ENCODE data around the gene OR52B6. TPM values are rescaled to one million over a fixed set of nuclear protein-coding genes. Genes with fewer than 3 reads are reported as not detected.
"Not testable (repeated sequence)": the region's sequence is repeated elsewhere in the genome, so short reads cannot be mapped to it uniquely, and the experiment has no call there.

The OR52B6 gene
- total RNA-seq (ENCODE audit: insufficient read depth, low replicate concordance): not detected

DNA sequence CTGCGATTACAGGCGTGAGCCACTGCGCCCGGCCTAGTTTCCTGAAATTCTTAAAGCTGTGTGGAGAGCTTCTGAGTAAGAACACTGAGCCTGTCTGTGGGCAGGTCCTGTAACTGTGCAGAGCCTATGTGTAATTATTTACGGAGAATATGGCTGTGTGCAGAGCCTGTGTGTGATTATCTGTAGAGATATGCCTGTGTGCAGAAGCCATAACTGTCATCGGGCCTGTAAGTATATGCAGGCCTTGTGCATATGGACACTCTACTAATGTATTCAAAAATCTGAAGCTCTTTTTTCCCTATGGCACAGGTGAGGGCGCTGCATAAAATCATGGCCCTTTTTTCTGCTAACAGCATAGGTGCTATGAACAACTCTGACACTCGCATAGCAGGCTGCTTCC is at the start of gene OR52B6:
OR52B6 (plus strand) TSS at position 301 of the 400 bp plus-strand sequence; CDS start at position 301, 0 bp downstream.
- peak; percentile 3 for DNase-seq (ENCODE audit: low spot score)

- DNase-seq (ENCODE audit: low spot score): no peak
These were observed 49.4 kb upstream of the OR52B6 start for GRCh38 chr11:5531053-5531831.

- DNase-seq (ENCODE audit: low spot score): no peak
These were observed 46.6 kb upstream of the OR52B6 start for GRCh38 chr11:5534046-5534445.

- no peak for DNase-seq (ENCODE audit: low spot score)
These were observed 44.2 kb upstream of the OR52B6 start for GRCh38 chr11:5536482-5536881.

- peak; percentile 2 for DNase-seq (ENCODE audit: low spot score)
These were observed 39.2 kb upstream of the OR52B6 start for GRCh38 chr11:5541427-5541826.

DNA sequence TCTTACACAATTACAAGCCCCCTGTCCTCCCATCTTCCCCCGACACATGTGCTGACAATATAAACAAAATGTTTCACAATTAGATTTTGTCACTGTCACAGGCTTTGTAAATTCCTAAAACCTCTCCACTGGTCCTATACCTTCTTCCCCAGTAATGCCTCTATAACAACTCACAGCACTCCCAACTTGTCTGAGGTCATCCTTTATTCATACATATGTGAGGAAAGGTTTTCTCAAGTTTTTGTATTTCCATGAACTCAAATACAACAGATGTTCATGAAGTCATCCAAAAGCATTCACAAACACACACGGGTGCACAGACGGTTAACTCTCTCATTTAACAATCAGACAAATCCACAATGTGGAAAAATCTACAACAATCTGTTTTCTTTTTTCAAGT is 34.2 kb upstream of the OR52B6 start:
- no peak for DNase-seq (ENCODE audit: low spot score)

DNA sequence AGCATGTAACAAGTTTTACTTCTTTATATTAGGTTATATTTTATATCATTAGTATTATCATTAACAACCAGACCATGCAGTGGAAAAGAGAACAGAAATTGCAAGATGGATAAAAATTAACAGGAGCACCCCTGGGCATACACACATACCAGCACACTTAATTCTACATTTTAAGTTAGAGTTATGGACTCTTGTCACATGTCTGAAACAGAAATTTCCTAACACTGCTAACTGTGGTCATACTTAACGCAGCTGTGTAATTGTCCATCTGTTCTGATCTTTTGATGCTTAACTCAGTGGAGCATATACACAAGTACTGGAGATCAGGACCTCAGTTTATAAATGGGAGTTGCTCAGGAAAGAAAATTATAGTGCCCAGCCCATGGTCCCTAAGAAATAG is 32.7 kb upstream of the OR52B6 start:
- no peak for DNase-seq (ENCODE audit: low spot score)

DNA sequence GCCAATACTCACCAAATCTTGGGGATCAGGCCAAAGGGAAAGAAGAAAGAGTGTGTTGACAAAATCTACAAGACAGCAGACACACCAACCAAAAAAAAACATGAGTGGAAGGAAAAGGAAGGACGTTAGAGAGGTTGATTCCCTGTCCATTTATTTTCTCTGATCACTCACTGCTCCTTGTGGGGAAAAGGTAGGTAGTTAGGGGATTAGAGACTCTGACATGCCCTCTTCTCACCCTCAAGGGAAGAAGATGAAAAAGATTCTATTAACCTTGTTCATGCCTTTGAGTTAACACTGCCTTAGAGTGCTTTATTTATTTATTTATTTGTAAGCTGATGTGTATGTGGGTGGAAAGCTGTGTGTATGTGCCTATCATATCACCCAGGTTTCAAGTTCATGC is 32.2 kb upstream of the OR52B6 start, which contains the start of gene OR52H1:
OR52H1 (minus strand) TSS at position 101 of the 400 bp plus-strand sequence. CDS start 3,035 bp downstream, outside the sequence.
- DNase-seq (ENCODE audit: low spot score): no peak

DNA sequence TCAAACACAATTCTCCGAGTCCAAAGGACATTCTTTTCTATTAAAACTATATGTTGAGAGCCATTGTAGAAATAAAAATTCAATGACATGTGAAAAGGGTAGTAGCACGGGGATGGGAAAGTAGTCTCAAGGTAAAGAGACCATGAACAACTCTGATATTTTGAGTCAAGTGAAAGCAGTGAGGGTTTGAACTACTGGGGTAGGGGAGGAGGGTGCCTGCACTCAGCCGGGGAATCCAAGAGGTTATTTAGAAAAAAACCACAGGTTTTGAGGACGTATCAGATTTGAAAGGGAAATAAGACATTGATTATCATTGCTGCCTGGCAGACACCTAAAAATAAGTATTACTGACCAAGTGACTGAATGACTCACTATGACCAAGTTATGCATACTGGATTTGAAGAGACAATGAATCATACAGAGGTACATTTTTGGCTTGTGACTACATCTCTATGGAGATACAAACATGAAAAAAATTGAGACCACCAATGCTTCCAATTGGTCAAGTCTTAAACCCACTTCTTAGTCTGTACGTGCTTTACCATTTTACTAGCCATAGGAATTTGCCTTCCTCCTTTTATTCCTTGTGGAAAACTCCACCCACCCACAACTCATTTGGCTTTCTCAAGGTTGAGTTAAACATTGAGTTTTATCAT is 30.1 kb upstream of the OR52B6 start:
- no peak for DNase-seq (ENCODE audit: low spot score)

DNA sequence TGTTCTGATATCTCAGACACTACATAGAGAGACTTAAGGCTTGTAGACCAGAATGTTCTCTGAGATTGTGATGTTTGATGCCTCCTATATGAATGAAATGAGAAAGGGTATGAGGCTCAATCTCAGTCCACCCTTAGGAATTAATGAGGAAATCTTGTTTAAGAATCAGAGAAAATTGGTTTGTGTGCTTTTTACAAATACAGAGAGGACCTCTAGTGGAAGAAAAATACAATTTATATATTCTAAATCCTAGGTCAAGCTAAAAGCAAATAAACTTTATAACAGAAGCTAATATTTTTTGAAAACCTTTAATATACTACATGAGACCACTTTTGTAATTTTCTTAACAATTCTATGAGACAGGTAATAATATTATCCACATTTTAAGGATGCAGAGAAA is 27.3 kb upstream of the OR52B6 start:
- DNase-seq (ENCODE audit: low spot score): peak; percentile 4

DNA sequence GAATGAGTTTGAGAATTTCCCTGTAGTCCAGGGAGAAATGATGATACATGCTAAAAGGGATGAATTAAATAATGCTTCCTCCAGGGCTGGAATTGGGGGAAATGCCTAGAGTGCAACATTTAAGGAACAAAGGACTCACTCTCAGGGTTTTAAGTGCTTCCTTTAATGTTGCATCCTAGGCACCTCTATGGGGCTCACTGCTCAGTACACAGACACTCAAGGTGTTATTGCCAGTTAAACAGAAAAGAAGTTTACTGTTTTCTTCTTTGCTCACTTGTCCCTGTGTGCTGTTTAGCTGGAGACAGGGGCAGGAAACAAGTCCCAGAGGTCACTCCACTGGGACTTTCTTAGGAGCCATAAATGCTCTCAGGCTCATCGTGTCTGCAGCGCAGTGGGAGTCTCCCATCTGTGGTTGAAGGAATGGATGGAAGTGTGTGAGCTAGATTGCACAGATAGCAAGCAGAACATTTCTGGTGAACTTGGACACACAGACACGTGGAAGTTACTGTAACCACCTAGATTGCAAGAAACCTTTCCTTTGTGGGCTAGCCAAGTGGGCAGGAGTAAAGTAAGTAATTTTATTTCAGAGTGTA is 24.0 kb upstream of the OR52B6 start:
- no peak for DNase-seq (ENCODE audit: low spot score)

DNA sequence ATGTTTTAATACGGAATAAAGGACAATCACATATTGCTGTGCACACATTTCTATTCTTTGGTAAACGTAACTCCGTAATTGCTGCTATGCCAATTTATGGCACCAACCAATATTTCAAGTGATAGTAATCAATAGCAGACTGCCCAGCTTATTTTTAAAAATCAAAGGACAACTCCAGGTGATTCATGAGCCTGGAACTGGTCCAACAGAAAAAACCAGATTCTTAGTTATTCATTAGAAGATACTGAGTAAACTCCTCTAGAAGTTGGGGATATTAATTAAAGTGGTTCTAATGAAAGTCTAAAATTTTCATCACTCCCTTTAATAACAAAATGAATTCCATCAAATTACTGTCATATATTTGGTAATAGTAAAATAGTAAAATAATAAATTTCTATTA is 22.9 kb upstream of the OR52B6 start:
- DNase-seq (ENCODE audit: low spot score): no peak

DNA sequence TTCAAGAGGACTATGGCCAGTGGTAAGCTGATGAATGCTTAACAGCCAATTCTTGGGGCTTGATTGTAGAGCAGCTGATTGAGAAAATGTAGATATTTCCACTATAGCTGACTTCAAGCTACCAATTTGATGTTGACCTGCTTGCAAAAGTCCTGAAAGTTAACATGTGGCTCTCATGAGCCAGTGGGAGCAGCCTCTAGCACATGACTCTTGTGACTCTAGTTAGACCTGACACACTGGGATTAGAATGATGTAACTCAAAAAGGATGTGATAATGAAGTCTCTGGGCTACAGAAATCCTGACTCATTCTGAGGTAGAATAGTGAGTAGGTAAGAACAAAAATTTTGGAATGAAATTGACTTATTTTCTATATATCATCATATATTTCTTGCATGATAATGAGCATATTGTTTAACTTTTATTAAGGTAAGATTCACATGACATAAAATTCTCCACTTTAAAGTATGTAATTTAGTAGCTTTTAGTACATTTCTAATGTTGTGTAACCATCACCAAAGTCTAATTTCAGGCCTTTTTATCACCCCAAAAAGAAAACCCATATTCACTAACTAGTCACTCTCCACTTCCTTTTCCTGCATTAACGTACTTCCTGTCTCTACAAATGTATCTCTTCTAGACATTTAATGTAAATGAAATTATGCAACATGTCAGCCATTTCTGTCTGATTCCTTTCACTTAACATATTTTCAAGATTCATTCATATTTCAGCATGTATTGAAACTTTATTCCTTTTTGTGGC is 16.2 kb upstream of the OR52B6 start:
- DNase-seq (ENCODE audit: low spot score): no peak

DNA sequence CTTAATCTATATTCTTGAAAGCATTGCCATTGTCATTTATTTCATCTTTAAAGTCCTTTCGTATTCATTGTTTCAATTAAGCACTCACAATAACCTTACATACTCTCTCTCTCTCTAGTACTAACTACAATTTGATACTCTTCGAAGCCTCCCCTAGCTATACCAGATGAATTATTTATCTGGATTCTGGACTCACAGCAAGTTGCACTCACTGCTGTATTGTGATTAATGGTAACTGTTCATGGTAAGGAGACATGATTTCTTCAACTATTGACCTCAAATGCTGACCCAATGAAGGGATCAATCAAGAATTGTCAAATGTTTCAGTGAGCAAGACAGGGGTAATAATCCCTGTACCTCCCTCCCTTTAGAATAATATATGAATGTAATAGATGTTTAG is 6.0 kb upstream of the OR52B6 start:
- DNase-seq (ENCODE audit: low spot score): no peak

GRCh38 chr11:5575152-5575551 is 5.5 kb upstream of the OR52B6 start:
- DNase-seq (ENCODE audit: low spot score): no peak

DNA sequence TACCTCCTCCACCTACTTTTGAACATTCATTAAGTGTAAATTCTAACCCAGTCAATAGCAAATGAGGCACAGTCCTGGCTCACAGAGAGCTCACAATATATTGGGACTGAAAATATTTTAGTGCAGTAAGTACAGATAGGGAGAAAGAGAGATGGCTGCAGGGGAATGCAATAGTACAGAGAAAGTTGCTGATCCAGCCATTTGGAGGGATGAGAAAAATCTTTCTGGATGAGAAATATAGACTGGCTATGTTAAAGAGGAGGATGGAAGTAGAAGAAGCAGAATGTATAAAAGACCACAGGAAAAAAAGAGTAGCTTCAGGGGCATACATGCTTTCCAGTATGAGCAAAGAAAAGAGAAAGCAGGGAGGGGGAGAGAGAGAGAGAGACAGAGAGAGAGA is 3.6 kb upstream of the OR52B6 start:
- no peak for DNase-seq (ENCODE audit: low spot score)

- DNase-seq (ENCODE audit: low spot score): no peak
These were observed 337 bp downstream of the OR52B6 start for GRCh38 chr11:5581014-5581413.

GRCh38 chr11:5584458-5584857 is 3.8 kb downstream of the OR52B6 start:
- DNase-seq (ENCODE audit: low spot score): not testable (repeated sequence)

DNA sequence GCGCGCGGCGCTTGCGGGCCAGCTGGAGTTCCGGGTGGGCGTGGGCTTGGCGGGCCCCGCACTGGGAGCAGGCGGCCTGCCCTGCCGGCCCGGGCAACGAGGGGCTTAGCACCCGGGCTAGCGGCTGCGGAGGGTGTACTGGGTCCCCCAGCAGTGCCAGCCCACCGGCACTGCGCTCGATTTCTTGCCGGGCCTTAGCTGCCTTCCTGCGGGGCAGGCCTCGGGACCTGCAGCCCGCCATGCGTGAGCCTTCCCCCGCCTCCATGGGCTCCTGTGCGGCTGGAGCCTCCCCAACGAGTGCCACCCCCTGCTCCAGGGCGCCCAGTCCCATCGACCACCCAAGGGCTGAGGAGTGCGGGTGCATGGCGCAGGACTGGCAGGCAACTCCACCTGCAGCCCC is 9.2 kb downstream of the OR52B6 start:
- not testable (repeated sequence) for DNase-seq (ENCODE audit: low spot score)

GRCh38 chr11:5591613-5592012 is 10.9 kb downstream of the OR52B6 start:
- no peak for DNase-seq (ENCODE audit: low spot score)

DNA sequence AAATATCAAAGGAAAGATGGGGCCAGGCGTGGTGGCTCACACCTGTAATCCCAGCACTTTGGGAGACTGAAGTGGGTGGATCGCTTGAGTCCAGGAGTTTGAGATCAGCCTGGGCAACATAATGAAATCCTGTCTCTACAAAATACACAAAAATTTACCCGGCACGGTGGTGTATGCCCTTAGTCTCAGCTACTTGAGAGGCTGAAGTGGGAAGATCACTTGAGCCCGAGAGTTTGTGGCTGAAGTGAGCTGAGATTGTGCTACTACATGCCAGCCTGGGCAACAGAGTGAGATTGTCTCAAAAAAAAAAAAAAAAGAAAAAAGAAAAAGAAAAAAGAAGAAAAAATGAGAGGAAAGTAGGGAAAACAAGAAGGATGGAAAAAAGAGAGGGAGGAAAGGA is 11.9 kb downstream of the OR52B6 start:
- no peak for DNase-seq (ENCODE audit: low spot score)

GRCh38 chr11:5593146-5593545 is 12.5 kb downstream of the OR52B6 start:
- no peak for DNase-seq (ENCODE audit: low spot score)
